ENCODE data around the gene CYP20A1.
"Not testable (repeated sequence)": the region's sequence is repeated elsewhere in the genome, so short reads cannot be mapped to it uniquely, and the experiment has no call there.

The CYP20A1 gene

GRCh38 chr2:203282101-203282500 is 43.3 kb downstream of the CYP20A1 start:
- no peak for DNase-seq

GRCh38 chr2:203286532-203286931 is 47.7 kb downstream of the CYP20A1 start:
- no peak for DNase-seq

- DNase-seq, result no peak
Observed at GRCh38 chr2:203301667-203302066, 62.8 kb downstream of the CYP20A1 start.

- DNase-seq, result not testable (repeated sequence)
Observed at GRCh38 chr2:203302586-203302985, 63.8 kb downstream of the CYP20A1 start.

- DNase-seq, result no peak
Observed at GRCh38 chr2:203310688-203311436, 72.0 kb downstream of the CYP20A1 start.

GRCh38 chr2:203326356-203326755 is 87.5 kb downstream of the CYP20A1 start:
- no peak for DNase-seq

GRCh38 chr2:203327582-203327900 is 88.7 kb downstream of the CYP20A1 start:
- no peak for DNase-seq

- peak; percentile 91 to 92 for DNase-seq
Observed at GRCh38 chr2:203327901-203328759, 89.3 kb downstream of the CYP20A1 start, which contains the start of gene ABI2. Gene ABI2, plus strand, starts transcription at chr2:203328394. Its CDS starts 121 bp downstream, at chr2:203328515.

- DNase-seq, result no peak
Observed at GRCh38 chr2:203328760-203329540, 90.1 kb downstream of the CYP20A1 start.

- no peak for DNase-seq
Observed at GRCh38 chr2:203330434-203330833, 91.6 kb downstream of the CYP20A1 start.

GRCh38 chr2:203338322-203338721 is 99.5 kb downstream of the CYP20A1 start:
- no peak for DNase-seq

- no peak for DNase-seq
Observed at GRCh38 chr2:203340791-203341487, 102.1 kb downstream of the CYP20A1 start.

GRCh38 chr2:203341741-203342310 is 103.0 kb downstream of the CYP20A1 start:
- DNase-seq, result no peak

- not testable (repeated sequence) for DNase-seq
Observed at GRCh38 chr2:203342374-203342773, 103.6 kb downstream of the CYP20A1 start.

- DNase-seq, result no peak
Observed at GRCh38 chr2:203344667-203345066, 105.8 kb downstream of the CYP20A1 start.

- no peak for DNase-seq
Observed at GRCh38 chr2:203346612-203347011, 107.8 kb downstream of the CYP20A1 start.

GRCh38 chr2:203347375-203347774 is 108.6 kb downstream of the CYP20A1 start:
- no peak for DNase-seq

GRCh38 chr2:203352604-203353255 is 113.9 kb downstream of the CYP20A1 start:
- no peak for DNase-seq

GRCh38 chr2:203354966-203355365 is 116.1 kb downstream of the CYP20A1 start:
- no peak for DNase-seq
